22Rv1 (cell line): ENCODE results near the gene DAAM2.

Experiments
- H3K27ac ChIP-seq: fragments of 450-650 bp; 2 replicates; pipeline ENCODE4 v1.5.1; 2017
- CTCF ChIP-seq: fragments of 450-650 bp; IDR thresholded peaks from 2 replicates; pipeline ENCODE4 v1.5.1; 2017; ENCODE audit warnings: mild to moderate bottlenecking
- ZFX ChIP-seq: fragments of 450-650 bp; IDR thresholded peaks from 2 replicates; pipeline ENCODE4 v1.6.1; 2017; ENCODE audit warnings: antibody characterized with exemption, borderline replicate concordance

DAAM2 gene

GRCh38 chr6:39756582-39756981, 35.6 kb upstream of the DAAM2 start:
- no peak overlapping the region for H3K27ac ChIP-seq
- TF ChIP-seq ZFX (no peak), CTCF (no peak)

- no peak overlapping the region for H3K27ac ChIP-seq
- no peak for TF ChIP-seq ZFX
- no peak for TF ChIP-seq CTCF
These were observed 33.1 kb upstream of the DAAM2 start for GRCh38 chr6:39758905-39759605.

- no peak overlapping the region for H3K27ac ChIP-seq
- no peak for TF ChIP-seq ZFX
- TF ChIP-seq CTCF, result no peak
These were observed 31.8 kb upstream of the DAAM2 start for GRCh38 chr6:39760226-39760952.

GRCh38 chr6:39765508-39766065, 26.6 kb upstream of the DAAM2 start:
- no peak for TF ChIP-seq ZFX
- TF ChIP-seq CTCF, result no peak
- no peak overlapping the region for H3K27ac ChIP-seq

GRCh38 chr6:39769012-39769411, 23.2 kb upstream of the DAAM2 start:
- no peak for TF ChIP-seq ZFX
- no peak for TF ChIP-seq CTCF
- no peak overlapping the region for H3K27ac ChIP-seq

- H3K27ac ChIP-seq, result no peak overlapping the region
- TF ChIP-seq CTCF, result no peak
These were observed 21.7 kb upstream of the DAAM2 start for GRCh38 chr6:39770446-39770845.
